ENCODE results near the gene ZC3H6.

ZC3H6 gene

DNA sequence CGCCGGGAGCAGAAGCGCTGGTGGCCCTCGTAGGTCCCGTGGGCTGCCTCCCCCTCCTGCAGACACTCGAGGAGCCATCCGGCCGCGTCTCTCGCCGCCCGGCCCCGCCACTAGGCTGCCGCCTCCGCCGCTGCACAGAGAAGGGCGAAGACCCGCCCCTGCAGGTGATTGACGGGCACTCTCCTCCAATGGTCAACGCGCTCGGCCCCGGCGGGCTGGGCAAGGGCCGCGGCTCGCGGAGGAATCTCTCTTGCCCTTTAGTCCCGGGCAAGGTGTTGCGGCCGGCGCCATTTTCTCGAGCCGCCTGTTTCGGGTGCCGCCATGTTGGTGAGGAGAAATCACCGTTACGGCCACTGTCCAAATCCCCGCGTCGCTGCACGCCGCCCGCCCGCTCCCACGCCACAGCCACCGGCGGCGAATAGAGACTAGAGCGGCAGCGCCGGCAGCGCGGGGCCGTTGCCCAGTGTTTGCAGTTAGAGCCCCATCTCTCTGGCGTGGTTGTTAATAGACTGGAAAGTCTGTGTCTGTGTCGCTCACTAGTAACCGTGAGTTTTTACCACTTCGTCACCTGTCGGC is at the start of gene ZC3H6:
ZC3H6 (plus strand) TSS at position 287 of the 576 bp plus-strand sequence. CDS start 398 bp downstream, outside the sequence.
- DNase-seq = peak; percentile 99

DNA sequence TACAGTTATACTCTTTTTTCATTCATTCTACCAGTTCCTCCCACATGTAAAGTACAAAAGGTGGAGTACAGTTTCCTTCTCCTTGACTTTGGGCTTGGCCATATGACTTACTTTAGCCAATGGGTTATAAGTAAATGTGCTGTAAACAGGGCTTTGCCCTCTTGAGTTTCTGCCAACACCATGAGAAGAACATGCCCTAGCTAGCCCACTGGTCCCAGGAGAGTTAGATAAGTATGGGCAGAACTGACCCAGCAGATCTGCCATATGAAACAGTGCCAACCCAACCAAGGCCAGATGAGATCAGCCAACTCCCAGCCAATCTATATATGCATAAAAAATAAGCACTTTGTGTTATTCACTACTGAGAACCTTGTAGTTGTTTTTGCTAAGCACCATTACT is 46.0 kb upstream of the ZC3H6 start:
- DNase-seq = no peak

- no peak for DNase-seq
These were observed 45.0 kb upstream of the ZC3H6 start for GRCh38 chr2:112230371-112230770.

DNA sequence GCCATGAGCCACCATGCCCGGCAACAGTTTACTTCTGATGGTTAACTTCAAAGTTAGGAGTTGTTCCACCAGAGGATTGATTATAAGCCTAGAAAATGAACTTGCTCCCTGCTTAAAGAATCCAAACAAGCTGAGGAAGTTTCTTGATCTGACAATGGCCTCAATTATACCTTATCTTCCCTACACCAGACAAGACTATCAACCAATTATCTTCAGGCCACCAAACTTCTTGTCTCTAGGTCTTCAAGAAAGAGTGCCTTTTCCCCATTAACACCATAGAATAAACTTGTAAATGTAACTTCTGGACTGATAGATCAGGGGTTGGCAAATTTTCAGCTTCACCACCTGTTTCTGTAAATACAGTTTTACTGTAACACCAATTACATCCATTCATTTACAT is 35.5 kb upstream of the ZC3H6 start:
- DNase-seq = no peak

DNA sequence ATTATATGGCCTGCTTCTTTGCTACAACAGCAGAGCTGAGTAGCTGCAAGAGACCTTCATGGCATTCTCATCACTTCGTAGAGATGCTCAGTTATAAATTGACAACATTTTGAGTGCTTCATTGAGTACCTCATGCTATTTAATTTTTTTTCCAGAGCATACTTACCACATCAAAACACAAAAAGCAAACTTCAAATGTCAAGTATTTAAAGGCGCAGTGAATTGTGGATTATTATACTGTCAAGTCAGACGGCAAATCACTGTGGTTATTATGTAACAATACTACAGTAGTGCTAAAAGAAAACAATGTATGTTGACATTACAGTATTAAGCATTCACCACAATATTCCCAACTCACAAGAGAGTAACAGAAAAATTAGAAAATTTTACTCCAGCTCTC is 33.0 kb upstream of the ZC3H6 start:
- DNase-seq = no peak

DNA sequence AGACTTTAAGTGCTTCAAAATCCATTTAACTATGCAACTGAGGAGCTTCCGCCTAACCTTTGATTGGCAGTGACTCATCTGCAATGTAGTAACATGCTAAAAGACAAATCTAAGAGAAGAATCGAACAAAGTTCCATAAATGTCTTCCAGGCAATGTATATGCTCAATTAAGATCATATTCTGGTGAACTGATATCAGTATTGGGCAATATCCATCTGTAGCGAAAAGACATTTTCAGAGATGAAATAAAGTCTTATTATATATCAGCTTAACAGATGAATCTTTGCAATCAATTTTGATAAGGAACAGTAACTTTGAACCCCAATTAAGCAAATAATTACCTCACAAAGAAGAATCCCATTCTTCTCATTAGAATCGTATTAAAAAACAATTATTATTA is 32.2 kb upstream of the ZC3H6 start:
- DNase-seq = no peak

DNA sequence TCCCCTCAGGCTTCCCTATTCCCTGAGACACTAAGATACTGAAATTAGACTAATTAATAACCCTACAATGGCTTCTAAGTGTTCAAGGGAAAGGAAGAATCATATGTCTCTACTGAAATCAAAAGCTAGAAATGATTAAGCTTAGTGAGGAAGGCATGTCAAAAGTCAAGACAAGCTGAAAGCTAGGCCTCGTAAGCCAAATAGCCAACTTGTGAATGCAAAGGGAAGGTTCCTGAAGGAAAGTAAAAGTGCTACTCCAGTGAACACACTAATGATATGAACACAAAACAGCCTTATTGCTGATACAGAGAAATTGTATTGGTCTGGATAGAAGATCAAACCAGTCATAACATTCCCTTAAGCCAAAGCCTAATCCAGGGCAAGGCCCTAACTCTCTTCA is 30.5 kb upstream of the ZC3H6 start:
- no peak for DNase-seq

DNA sequence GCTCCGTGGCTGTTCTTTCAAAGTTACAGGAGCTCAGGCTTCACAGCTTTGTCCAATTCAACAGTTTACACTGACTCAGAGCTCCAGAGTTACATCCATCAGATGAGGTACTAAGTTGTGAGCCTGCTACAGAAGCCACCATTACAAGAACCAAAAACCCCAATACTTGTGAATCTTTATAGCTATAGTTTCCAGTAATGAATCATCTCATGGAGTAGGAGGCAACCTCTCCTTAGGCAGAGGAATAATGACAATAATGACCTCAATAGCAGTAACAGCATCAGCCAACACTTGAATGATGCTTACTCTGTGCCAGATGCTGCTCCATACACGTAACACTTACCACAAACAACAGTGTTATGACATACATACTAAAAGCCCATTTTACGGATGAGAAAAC is 24.1 kb upstream of the ZC3H6 start:
- DNase-seq = peak; percentile 34

GRCh38 chr2:112253261-112253815 is 22.1 kb upstream of the ZC3H6 start:
- DNase-seq = peak; percentile 59

DNA sequence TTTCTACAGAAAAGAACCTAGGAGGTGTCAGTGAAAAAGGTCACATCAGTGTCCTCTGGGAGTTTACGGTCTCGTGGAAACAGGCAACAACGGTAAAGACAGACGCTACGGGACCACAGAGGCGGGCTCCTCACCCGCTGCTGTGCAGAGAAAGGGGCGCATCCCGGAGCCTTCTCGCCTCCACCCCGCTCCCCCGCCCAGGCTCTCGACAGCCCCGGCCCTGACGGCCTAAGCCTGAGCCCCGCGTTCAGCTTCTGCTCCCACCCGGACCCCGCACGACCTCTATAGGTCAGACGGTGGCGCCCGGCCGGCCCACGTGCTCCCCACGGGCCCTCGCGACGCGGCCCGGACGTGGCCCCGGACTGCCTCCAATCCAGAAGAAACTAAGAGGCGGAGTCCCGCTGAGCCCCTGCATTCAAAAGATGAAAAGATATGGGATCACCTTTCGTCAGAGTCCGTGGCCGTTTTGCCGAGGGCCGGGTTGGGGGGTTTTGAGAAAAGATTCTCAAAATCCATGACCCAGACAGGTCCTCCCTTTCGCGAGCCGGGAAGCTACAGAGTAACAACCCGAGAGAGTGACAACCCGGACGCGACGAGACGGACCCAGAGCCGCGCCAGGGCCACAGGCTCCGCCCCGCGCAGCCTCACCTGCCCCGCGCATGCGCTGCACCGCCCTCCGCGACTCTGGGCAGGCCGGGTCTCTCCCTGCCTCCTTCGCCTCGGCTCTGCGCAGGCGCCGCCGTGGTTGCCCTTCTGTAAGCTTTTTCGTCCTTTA is 20.7 kb upstream of the ZC3H6 start, which contains the start of gene ZC3H8:
ZC3H8 (minus strand) TSS at position 577 of the 775 bp plus-strand sequence; CDS start at position 516, 61 bp downstream.
- peak; percentile 95 for DNase-seq

DNA sequence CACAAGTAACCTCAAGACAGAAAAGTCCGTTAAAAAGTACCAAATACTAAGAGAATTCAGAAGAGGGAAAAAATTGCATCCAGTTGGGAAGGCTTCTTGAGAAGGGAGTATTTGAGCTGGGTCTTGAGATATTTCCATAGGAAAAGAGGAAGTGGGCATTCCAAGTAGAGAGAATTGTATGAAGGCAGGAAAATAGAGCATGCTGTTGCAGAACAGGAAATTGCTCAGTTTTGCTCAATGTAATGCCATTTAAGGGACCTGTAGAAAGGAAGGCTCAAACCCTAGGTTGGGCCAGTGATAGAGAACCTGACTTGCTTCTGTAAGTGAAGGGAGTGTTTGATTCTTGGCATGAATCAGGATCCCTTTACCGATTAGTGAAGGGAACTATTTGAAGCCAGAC is 19.5 kb upstream of the ZC3H6 start:
- peak; percentile 74 for DNase-seq

DNA sequence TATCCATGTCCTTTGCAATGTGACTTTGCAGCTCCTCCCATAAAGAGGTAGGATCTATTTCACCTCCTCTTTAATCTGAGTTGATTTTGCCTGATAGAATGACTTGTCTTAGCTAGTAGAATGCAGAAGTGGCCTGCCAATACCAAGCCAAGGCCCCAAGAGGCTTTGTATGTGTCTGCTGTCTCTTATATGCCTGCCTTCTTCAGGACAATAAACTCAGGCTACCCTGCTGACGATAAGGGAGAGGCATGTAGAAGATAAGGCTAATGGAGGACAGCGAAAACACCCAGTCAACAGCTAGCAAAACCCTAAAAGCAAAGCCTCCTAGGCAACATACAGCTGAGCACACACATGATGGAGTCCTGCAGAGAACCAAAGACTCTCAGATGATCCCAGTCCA is 18.7 kb upstream of the ZC3H6 start:
- DNase-seq = no peak

DNA sequence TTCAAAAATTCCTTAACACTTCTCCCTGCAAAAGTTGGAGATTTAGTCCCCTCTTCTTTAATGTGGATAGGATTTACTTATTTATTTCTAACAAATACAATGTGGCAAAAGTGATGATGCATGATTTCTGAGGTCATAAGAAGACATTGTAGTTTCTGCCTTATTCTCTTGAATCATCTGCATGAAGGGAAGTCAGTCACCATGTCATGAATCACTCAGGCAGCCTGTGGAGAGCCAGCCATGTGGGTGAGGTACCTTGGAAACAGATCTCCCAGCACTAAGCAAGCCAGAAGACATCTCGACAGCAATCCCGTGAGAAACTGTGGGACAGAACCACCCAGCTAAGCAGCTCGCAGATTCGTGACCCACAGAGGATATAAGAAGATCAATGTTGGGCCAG is 17.8 kb upstream of the ZC3H6 start:
- peak; percentile 89 for DNase-seq

DNA sequence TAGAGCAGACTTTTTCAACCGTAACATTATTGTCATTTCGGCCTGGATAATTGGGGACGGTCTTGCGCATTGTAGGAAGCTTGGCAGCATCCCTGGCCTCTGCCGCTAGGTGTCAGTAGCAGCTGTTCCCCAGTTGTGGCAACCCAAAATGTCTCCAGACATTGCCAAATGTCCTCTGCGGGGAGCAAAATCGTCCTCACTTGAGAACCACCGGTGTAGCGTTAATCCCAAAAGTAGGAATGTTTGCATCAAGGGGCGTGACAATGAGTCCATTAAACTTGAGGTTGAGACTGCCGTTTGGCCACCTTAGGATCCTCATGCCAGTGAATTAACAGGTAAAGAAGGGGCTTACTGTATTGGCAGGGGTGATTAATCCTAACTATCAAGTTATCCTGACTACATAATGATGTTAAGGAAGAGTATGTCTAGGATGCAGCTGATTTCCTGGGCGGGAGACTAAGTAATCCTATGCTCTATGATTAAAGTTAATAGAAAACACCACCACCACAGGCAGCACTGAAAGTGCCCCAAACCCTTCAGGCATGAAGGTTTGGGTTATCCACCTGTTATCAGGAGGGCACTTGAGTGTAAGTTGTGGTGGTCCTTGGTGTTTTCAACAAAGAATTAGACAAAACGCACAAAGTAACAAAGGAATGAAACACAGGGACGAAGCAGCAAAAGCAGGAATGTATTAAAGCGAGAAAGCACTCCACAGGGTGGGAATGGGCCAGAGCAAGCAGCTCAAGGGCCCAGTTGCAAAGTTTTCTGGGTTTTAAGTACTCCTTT is 15.7 kb upstream of the ZC3H6 start:
- peak; percentile 85 for DNase-seq

GRCh38 chr2:112260295-112260625 is 15.1 kb upstream of the ZC3H6 start:
- DNase-seq = no peak

GRCh38 chr2:112262876-112263275 is 12.5 kb upstream of the ZC3H6 start:
- DNase-seq = no peak

DNA sequence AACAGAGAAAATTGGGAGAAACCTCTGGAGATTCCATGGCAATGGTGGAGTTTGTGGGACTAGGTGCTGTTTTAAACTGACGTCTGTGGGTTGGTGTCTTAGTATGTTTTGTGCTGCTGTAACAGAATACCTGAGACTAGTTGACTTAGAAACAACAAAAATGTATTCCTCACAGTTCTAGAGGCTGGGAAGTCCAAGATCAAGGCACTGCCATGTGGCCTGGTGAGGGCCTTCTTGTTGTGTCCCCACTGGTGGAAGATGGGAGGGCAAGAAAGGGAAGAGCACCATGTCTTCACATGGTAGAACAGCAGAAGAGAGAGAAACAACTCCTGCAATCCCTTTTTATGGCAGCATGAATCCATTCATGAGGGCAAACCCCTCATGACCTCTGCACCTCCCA is 6.8 kb upstream of the ZC3H6 start:
- DNase-seq = no peak

DNA sequence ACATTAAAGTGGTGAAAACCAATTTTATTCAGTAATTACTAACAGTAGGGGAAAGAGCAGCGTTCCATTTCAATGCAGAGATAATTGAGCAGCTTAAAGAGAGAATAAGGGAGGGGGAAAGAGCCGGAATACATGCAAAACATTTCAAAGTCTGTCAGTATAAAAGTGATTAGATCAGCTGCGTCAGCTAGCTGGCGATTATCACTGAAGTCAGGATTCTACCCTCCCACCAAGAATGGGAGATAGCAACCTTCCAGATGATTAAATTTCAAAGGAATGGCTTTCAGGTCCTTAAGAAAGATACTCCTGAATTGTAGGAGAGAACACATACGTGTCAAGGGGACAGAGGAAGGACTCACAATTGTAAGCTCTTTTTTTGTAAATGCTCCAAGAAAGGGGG is 2.7 kb upstream of the ZC3H6 start:
- DNase-seq = no peak

GRCh38 chr2:112273349-112273748 is 2.0 kb upstream of the ZC3H6 start:
- no peak for DNase-seq

DNA sequence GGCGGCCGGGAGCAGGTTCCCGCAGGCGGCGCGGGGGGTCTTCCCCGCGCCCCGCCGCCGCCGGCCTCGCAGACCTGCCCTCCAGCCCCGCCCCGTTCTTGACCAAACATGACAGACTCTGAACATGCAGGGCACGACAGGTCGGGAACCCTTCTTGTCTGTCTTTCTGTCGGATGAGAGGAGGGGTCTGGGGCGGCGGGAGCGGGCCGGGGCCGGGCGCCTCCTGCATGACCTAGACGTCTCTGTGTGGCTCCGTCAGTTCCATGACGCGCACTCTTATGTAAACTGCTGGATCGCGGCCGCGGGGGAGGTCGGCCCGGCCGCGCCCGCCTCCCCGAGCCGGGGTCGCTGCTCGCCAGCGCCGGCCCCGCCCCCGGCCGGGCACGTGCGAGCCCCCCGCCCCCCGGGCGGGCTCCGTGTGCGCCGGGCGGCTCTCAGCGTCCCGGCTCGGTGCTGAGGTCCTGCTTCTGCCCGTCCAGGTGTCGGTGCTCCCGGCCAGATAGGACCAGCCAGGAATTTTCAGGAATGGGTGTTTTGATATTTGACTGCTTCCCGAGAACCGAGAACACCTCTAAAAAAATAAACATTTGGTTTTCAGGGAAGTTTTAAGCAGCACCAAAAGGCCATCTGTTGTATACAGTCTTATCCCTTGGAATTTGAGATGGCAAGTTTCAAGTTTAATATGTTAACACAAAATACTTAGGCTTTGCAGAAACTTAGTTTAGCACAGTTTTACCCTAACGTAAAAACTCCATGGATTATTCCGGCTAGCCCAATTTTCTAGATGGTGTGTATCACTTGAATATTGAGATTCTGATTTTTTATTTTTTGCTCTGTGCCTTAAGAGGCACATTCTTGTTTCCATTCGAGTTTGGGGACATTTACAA is 733 bp downstream of the ZC3H6 start:
- DNase-seq = peak; percentile 84

- DNase-seq = no peak
These were observed 1.6 kb downstream of the ZC3H6 start for GRCh38 chr2:112276954-112277353.

GRCh38 chr2:112277596-112278220 is 2.3 kb downstream of the ZC3H6 start:
- DNase-seq = no peak
